Upper lobe of left lung (tissue), 6 donors: ENCODE results near the gene CCT2. TPM values are rescaled to one million over a fixed set of nuclear protein-coding genes. Genes with fewer than 3 reads are reported as not detected.
A peak's percentile ranks its signal among the peaks of the same experiment; 100 is the strongest.

Source experiments
- ATAC-seq, 2 donors: fragments of 200-7000 bp; cut with Tn5 transposase; one replicate each; pipeline ENCODE4 v1.9.1; 2022; ENCODE audit warnings: mild to moderate bottlenecking in 2 of 2, moderate library complexity in 2 of 2; ENCODE audit not compliant: low FRiP score in 2 of 2
- DNase-seq, 2 donors: peaks; one replicate each; pipeline ENCODE4 v3.0.0-alpha.2; 2019 to 2020
- H3K27ac ChIP-seq, 4 donors: fragments of 200-600 bp; sonication (generic); one replicate each; pipeline ENCODE4 v1.5.1; 2016 to 2019
- H3K27me3 ChIP-seq, 4 donors: fragments of 200-600 bp; sonication (generic); one replicate each; pipeline ENCODE4 v1.5.1; 2017 to 2019
- H3K36me3 ChIP-seq, 4 donors: fragments of 200-600 bp; sonication (generic); one replicate each; pipeline ENCODE4 v1.5.1; 2016 to 2019
- H3K4me1 ChIP-seq, 4 donors: fragments of 200-600 bp; sonication (generic); one replicate each; pipeline ENCODE4 v1.5.1; 2018 to 2019
- H3K4me3 ChIP-seq, 4 donors: fragments of 200-600 bp; sonication (generic); one replicate each; pipeline ENCODE4 v1.5.1; 2017 to 2019; ENCODE audit warnings: mild to moderate bottlenecking in 2 of 4, moderate library complexity in 1 of 4
- H3K9me3 ChIP-seq, 4 donors: fragments of 200-600 bp; sonication (generic); one replicate each; pipeline ENCODE4 v1.5.1; 2018 to 2019
- EP300 ChIP-seq, 4 donors: sonication (generic); formaldehyde crosslinking; IDR thresholded peaks; one replicate each; pipeline ENCODE4 v1.5.1; 2017; ENCODE audit warnings: antibody characterized with exemption in 4 of 4, control low read depth in 2 of 4
- POLR2A ChIP-seq, 4 donors: fragments of 450-650 bp; IDR thresholded peaks; one replicate each; pipeline ENCODE4 v1.5.1; 2016 to 2017; ENCODE audit warnings: antibody characterized with exemption in 4 of 4, mild to moderate bottlenecking in 2 of 4
- POLR2AphosphoS5 ChIP-seq, 2 donors: sonication (generic); formaldehyde crosslinking; IDR thresholded peaks; one replicate each; pipeline ENCODE4 v1.5.1; 2017; ENCODE audit warnings: antibody characterized with exemption in 2 of 2
- WGBS, 2 donors: methylation state at CpG; one replicate each; pipeline ENCODE4 v1.1.5; 2017 to 2018; 5-methylcytosine and 5-hydroxymethylcytosine counted together
- total RNA-seq, 6 donors: library from RNA; depleted of rRNA in 4 of 6; stranded (reverse); fragments of >200 nt in 4 of 6; gene quantifications; one replicate each; pipeline versions ENCODE4 v1.1.0 to v1.2.1, GENCODE V29; 2016 to 2021
- TF ChIP-seq, protein P1 (sequence below), 6 experiments: fragments of 450-650 bp in 4 of 6; fragments of 200-600 bp in 2 of 6; sonication (generic) in 2 of 6; IDR thresholded peaks; one replicate each; pipeline ENCODE4 v1.5.1; 2016 to 2019; ENCODE audit warnings: antibody characterized with exemption in 6 of 6
- donor health status: DM: no; HTN: no; CAD: no; lungs with moderate emphysema.
- donor health status: DM: no; HTN: yes; CAD: no; lungs with severe emphysema.

Gene CCT2
- total RNA-seq: 100 to 1,000 TPM in 3 of 6 donors, 10 to 100 TPM in 3; 28.1 to 117 (median 91.0) TPM

- peak within 1 kb of the TSS; percentile 85 to 89 (median 88) for H3K27ac ChIP-seq
- WGBS, 2 donors: 0% methylated on average over 29 to 45 of the region's 63 CpGs
These were observed at the start of gene CCT2 for GRCh38 chr12:69585189-69586062. Gene CCT2, plus strand, starts transcription at chr12:69585459. Its CDS starts 63 bp downstream, at chr12:69585522.

DNA sequence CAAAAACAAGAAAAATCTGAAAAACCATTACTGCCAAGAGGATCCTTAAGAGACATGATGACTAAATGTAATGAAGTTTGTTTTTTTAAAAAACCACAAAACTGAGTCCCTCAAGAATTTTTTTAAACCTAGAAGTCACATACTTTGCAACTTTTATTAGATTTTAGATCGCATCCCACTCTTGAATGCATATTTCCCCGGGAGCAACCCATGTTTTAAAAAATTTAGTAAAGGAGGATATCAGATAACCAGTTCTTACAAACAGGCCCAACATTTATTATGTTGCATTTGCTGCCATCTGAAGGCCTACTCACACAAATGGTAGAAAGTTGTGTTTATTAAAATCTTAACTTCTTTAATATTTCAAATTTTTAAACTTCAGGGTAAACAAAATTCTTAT lies 44.3 kb upstream of the CCT2 start:
- no peaks in the 10 kb centered on the region for H3K4me1 ChIP-seq
- 79 to 89% methylated on average over 2 of the region's 2 CpGs for WGBS, 2 donors
- no peak overlapping the region for H3K27ac ChIP-seq
- TF ChIP-seq, protein P1, sequence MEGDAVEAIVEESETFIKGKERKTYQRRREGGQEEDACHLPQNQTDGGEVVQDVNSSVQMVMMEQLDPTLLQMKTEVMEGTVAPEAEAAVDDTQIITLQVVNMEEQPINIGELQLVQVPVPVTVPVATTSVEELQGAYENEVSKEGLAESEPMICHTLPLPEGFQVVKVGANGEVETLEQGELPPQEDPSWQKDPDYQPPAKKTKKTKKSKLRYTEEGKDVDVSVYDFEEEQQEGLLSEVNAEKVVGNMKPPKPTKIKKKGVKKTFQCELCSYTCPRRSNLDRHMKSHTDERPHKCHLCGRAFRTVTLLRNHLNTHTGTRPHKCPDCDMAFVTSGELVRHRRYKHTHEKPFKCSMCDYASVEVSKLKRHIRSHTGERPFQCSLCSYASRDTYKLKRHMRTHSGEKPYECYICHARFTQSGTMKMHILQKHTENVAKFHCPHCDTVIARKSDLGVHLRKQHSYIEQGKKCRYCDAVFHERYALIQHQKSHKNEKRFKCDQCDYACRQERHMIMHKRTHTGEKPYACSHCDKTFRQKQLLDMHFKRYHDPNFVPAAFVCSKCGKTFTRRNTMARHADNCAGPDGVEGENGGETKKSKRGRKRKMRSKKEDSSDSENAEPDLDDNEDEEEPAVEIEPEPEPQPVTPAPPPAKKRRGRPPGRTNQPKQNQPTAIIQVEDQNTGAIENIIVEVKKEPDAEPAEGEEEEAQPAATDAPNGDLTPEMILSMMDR (IDR thresholded peaks at IDR 0.05): no peak
- TF ChIP-seq POLR2A (IDR thresholded peaks at IDR 0.05) (no peak), EP300 (IDR thresholded peaks at IDR 0.05) (no peak), POLR2AphosphoS5 (IDR thresholded peaks at IDR 0.05) (no peak)
- DNase-seq: no peak
- H3K27me3 ChIP-seq: no peaks in the 10 kb centered on the region
- peaks cover 0 to 4% (median 0%) of the 10 kb centered on the region in 4 donors for H3K36me3 ChIP-seq
- no peak overlapping the region for H3K4me3 ChIP-seq
- H3K9me3 ChIP-seq: peaks cover 0 to 5% (median 0%) of the 10 kb centered on the region in 4 donors
- ATAC-seq: no peak

More at GRCh38 chr12:69585189-69586062, at the start of gene CCT2:
- TF ChIP-seq, protein P1 (IDR thresholded peaks at IDR 0.05): peak; percentile 12 to 52 (median 32)
- TF ChIP-seq POLR2AphosphoS5 (IDR thresholded peaks at IDR 0.05) (peak; percentile 79 to 90), POLR2A (IDR thresholded peaks at IDR 0.05) (peak in 3 of 4 donors; percentile 43 to 90 (median 85)), EP300 (IDR thresholded peaks at IDR 0.05) (peak in 1 of 4 donors; percentile 14)
- DNase-seq: peak; percentile 98
- Histone ChIP-seq H3K4me3 (peak within 1 kb of the TSS; percentile 87 to 95 (median 94)), H3K36me3 (peaks cover 10 to 39% (median 25%) of the 10 kb centered on the region in 4 donors), H3K4me1 (peaks cover 6 to 10% (median 8%) of the 10 kb centered on the region in 4 donors), H3K27me3 (no peaks in the 10 kb centered on the region), H3K9me3 (no peaks in the 10 kb centered on the region)
- peak; percentile 99 to 100 for ATAC-seq

DNA sequence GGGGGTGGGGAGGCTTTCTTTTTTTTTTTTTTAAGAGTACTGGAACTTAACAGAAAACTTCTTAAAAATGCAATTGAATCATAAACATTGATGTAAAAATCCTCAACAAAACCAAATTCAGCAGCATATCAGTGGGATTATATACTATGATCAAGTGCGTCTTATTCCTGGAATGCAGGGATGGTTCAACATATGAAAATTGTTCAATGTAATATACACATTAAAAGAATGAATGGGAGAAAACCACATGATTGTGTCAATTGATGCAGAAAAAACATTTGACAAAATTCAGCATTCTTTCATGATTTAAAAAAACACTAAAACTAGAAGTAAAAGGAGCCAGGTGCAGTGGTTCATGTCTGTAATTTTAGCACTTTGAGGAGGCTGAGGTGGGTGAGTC lies 41.2 kb upstream of the CCT2 start:
- 100% methylated on average over 1 of the region's 1 CpG for whole genome bisulfite sequencing, 2 donors
- TF ChIP-seq POLR2A (IDR thresholded peaks at IDR 0.05) (no peak), POLR2AphosphoS5 (IDR thresholded peaks at IDR 0.05) (no peak), EP300 (IDR thresholded peaks at IDR 0.05) (no peak)
- TF ChIP-seq, protein P1 (IDR thresholded peaks at IDR 0.05): no peak

GRCh38 chr12:69545081-69545480 lies 40.2 kb upstream of the CCT2 start:
- Histone ChIP-seq H3K27ac (no peak overlapping the region), H3K27me3 (no peaks in the 10 kb centered on the region), H3K4me3 (no peak overlapping the region), H3K36me3 (peaks cover 0 to 4% (median 0%) of the 10 kb centered on the region in 4 donors), H3K9me3 (peaks cover 0 to 5% (median 0%) of the 10 kb centered on the region in 4 donors), H3K4me1 (no peaks in the 10 kb centered on the region)
- DNase-seq (no peak), ATAC-seq (no peak)
- no peak for TF ChIP-seq POLR2A (IDR thresholded peaks at IDR 0.05)
- TF ChIP-seq EP300 (IDR thresholded peaks at IDR 0.05): no peak
- TF ChIP-seq, protein P1 (IDR thresholded peaks at IDR 0.05): no peak
- no peak for TF ChIP-seq POLR2AphosphoS5 (IDR thresholded peaks at IDR 0.05)
- 73 to 86% methylated on average over 1 of the region's 1 CpG for WGBS, 2 donors

More for the DNA sequence above, 41.2 kb upstream of the CCT2 start:
- no peaks in the 10 kb centered on the region for H3K27me3 ChIP-seq
- H3K9me3 ChIP-seq: peaks cover 0 to 5% (median 0%) of the 10 kb centered on the region in 4 donors
- no peaks in the 10 kb centered on the region for H3K4me1 ChIP-seq
- no peak for DNase-seq
- no peak for ATAC-seq
- no peak overlapping the region for H3K4me3 ChIP-seq
- no peak overlapping the region for H3K27ac ChIP-seq
- peaks cover 0 to 4% (median 0%) of the 10 kb centered on the region in 4 donors for H3K36me3 ChIP-seq
